Neuronal stem cell (in vitro differentiated cells): Measurements from ENCODE around the gene DCAF15.
A peak's percentile ranks its signal among the peaks of the same experiment; 100 is the strongest.

Source experiments
- DNase-seq: peaks from one replicate; pipeline ENCODE4 v3.0.0-alpha.2; 2013; ENCODE audit warnings: low spot score
- H2AFZ ChIP-seq: one replicate; pipeline ENCODE4 v1.6.1; 2013; ENCODE audit warnings: mild to moderate bottlenecking, low read length, inconsistent platforms
- H2AK5ac ChIP-seq: 2 replicates; pipeline ENCODE4 v1.6.1; 2013; ENCODE audit warnings: low read depth, mild to moderate bottlenecking, inconsistent platforms, low read length, moderate library complexity, mixed read lengths
- H2BK120ac ChIP-seq: 2 replicates; pipeline ENCODE4 v1.6.1; 2013; ENCODE audit warnings: low read depth, mild to moderate bottlenecking, inconsistent platforms, low read length, moderate library complexity, mixed read lengths
- H2BK12ac ChIP-seq: one replicate; pipeline ENCODE4 v1.6.1; 2013; ENCODE audit warnings: low read length, inconsistent platforms
- H2BK15ac ChIP-seq: 2 replicates; pipeline ENCODE4 v1.6.1; 2013; ENCODE audit warnings: mild to moderate bottlenecking, low read length, inconsistent platforms, mixed read lengths
- H2BK5ac ChIP-seq: one replicate; pipeline ENCODE4 v1.6.1; 2013; ENCODE audit warnings: inconsistent platforms, mild to moderate bottlenecking, low read length, moderate library complexity
- H3K14ac ChIP-seq: one replicate; pipeline ENCODE4 v1.6.1; 2013; ENCODE audit warnings: low read length, inconsistent platforms
- H3K18ac ChIP-seq: 2 replicates; pipeline ENCODE4 v1.6.1; 2013; ENCODE audit warnings: low read length, inconsistent platforms
- H3K23ac ChIP-seq: 2 replicates; pipeline ENCODE4 v1.6.1; 2013; ENCODE audit warnings: low read depth, mild to moderate bottlenecking, mixed read lengths, low read length, inconsistent platforms; ENCODE audit not compliant: poor library complexity
- H3K27ac ChIP-seq: replicated peaks from 3 replicates; pipeline ENCODE4 v1.5.1; 2013; ENCODE audit warnings: low read length, inconsistent platforms
- H3K27me3 ChIP-seq, 3 experiments: 2 replicates each; pipeline ENCODE4 v1.6.1; 2013; ENCODE audit warnings: low read length in 3 of 3, mild to moderate bottlenecking in 2 of 3, inconsistent platforms in 1 of 3, low read depth in 1 of 3, mixed read lengths in 1 of 3, moderate library complexity in 1 of 3; ENCODE audit not compliant: control insufficient read depth in 3 of 3, insufficient read depth in 3 of 3
- H3K36me3 ChIP-seq, 2 donors: replicated peaks in 1 of 2; 2 replicates each; pipeline ENCODE4 v1.6.1; 2013; ENCODE audit warnings: low read length in 2 of 2; ENCODE audit not compliant: control insufficient read depth in 2 of 2, insufficient read depth in 2 of 2
- H3K4ac ChIP-seq: 2 replicates; pipeline ENCODE4 v1.6.1; 2013; ENCODE audit warnings: inconsistent platforms, mild to moderate bottlenecking, low read length, moderate library complexity
- H3K4me1 ChIP-seq, 2 donors: 1 replicate in 1 of 2; 2 replicates in 1 of 2; pipeline ENCODE4 v1.6.1; 2013; ENCODE audit warnings: low read length in 2 of 2, low read depth in 1 of 2; ENCODE audit not compliant: control insufficient read depth in 2 of 2, insufficient read depth in 1 of 2
- H3K4me2 ChIP-seq: one replicate; pipeline ENCODE4 v1.6.1; 2013; ENCODE audit warnings: mild to moderate bottlenecking, low read length, inconsistent platforms; ENCODE audit not compliant: insufficient read depth, poor library complexity, severe bottlenecking
- H3K4me3 ChIP-seq, 2 donors: 2 replicates each; pipeline ENCODE4 v1.5.1; 2013; ENCODE audit warnings: low read length in 2 of 2, mild to moderate bottlenecking in 2 of 2, inconsistent platforms in 1 of 2, moderate library complexity in 1 of 2
- H3K79me1 ChIP-seq: one replicate; pipeline ENCODE4 v1.6.1; 2013; ENCODE audit warnings: low read depth, mild to moderate bottlenecking, inconsistent platforms, low read length, moderate library complexity
- H3K9ac ChIP-seq: one replicate; pipeline ENCODE4 v1.6.1; 2013; ENCODE audit warnings: mild to moderate bottlenecking, low read depth, low read length, inconsistent platforms; ENCODE audit not compliant: poor library complexity
- H3K9me3 ChIP-seq, 2 donors: replicated peaks in 1 of 2; 2 replicates each; pipeline versions ENCODE3 to v1.6.1; 2013; ENCODE audit warnings: low read length in 2 of 2, mild to moderate bottlenecking in 2 of 2, inconsistent platforms in 1 of 2, low read depth in 1 of 2, mixed read lengths in 1 of 2, moderate library complexity in 1 of 2; ENCODE audit not compliant: control insufficient read depth in 2 of 2, insufficient read depth in 1 of 2
- H4K8ac ChIP-seq: one replicate; pipeline ENCODE4 v1.6.1; 2013; ENCODE audit warnings: low read depth, mild to moderate bottlenecking, inconsistent platforms, low read length, moderate library complexity
- H4K91ac ChIP-seq: one replicate; pipeline ENCODE4 v1.6.1; 2013; ENCODE audit warnings: low read length, low read depth, mild to moderate bottlenecking, inconsistent platforms; ENCODE audit not compliant: poor library complexity
- WGBS, 2 donors: extraction: QIAGEN DNeasy Blood & Tissue Kit; methylation state at CpG; one replicate each; pipeline ENCODE4 v1.1.7; 2013; ENCODE audit warnings: missing lambda C conversion rate in 2 of 2, mixed read lengths in 1 of 2; ENCODE audit not compliant: insufficient read length in 2 of 2, insufficient replicate concordance in 1 of 2; ENCODE audit errors: extremely low coverage in 2 of 2; 5-methylcytosine and 5-hydroxymethylcytosine counted together

Gene DCAF15

DNA sequence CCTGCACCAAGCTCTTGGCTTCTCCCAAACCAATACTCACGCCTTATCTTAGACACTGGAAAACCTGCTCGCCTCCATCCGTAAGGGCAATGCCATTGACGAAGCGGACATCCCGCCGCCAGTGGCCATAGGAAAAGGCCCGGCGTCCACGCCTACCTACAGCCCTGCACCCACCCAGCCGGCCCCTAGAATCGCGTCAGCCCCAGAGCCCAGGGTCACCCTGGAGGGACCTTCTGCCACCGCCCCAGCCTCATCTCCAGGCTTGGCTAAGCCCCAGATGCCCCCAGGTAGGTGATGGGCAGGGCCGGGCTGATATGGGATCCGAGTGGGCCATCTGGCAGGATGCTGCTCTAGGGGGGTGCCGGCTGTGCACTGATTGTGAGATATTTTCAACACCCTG, 39.0 kb upstream of the DCAF15 start:
- H2BK120ac ChIP-seq: no peak overlapping the region
- DNase-seq: no peak
- peaks cover 27 to 68% of the 10 kb centered on the region in 2 donors for H3K36me3 ChIP-seq
- no peak overlapping the region for H3K9ac ChIP-seq
- H3K27me3 ChIP-seq: no peaks in the 10 kb centered on the region
- no peak overlapping the region for H2BK5ac ChIP-seq
- no peak overlapping the region for H2AK5ac ChIP-seq
- peaks cover 3% of the 10 kb centered on the region for H3K79me1 ChIP-seq
- H3K18ac ChIP-seq: no peak overlapping the region
- H3K4ac ChIP-seq: no peak overlapping the region
- H4K8ac ChIP-seq: no peak overlapping the region
- H3K14ac ChIP-seq: no peak overlapping the region
- H3K27ac ChIP-seq: no peak overlapping the region
- H2AFZ ChIP-seq: no peak overlapping the region
- WGBS, 2 donors: no CpG with 5 or more reads among the region's 17 CpGs
- no peak overlapping the region for H3K23ac ChIP-seq
- H3K4me1 ChIP-seq: no peaks in the 10 kb centered on the region
- H4K91ac ChIP-seq: no peak overlapping the region
- no peak overlapping the region for H2BK12ac ChIP-seq
- peaks cover 0 to 4% of the 10 kb centered on the region in 2 donors for H3K9me3 ChIP-seq
- H2BK15ac ChIP-seq: no peak overlapping the region
- no peak overlapping the region for H3K4me2 ChIP-seq
- H3K4me3 ChIP-seq: peak overlapping the region in 1 of 2 donors; percentile 34

DNA sequence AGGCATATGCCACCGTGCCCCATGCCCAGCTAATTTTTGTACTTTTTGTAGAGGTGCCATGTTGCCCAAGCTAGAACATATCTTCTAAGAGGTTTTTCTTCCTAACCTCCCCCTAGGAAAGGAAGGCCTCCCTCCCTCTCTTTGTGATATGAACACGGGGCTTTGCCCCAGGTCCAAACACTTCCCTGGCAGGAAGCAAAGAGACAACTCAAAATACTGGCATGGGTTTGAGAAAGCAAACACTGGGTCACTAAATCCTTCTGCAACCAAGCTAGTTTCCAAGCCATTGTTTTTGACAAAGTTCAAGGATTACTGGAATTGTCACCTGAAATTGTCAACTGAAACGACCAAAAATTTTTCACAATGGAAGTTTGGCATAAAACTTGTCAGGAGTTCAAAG, 37.5 kb upstream of the DCAF15 start:
- Histone ChIP-seq H3K14ac (no peak overlapping the region), H2BK120ac (no peak overlapping the region), H4K91ac (no peak overlapping the region), H3K27ac (no peak overlapping the region), H3K4ac (no peak overlapping the region), H2AK5ac (no peak overlapping the region), H3K36me3 (peaks cover 30 to 75% of the 10 kb centered on the region in 2 donors), H3K9me3 (peaks cover 0 to 2% of the 10 kb centered on the region in 2 donors), H2BK5ac (no peak overlapping the region), H3K27me3 (no peaks in the 10 kb centered on the region), H3K23ac (no peak overlapping the region), H3K18ac (no peak overlapping the region), H3K4me3 (no peak overlapping the region), H3K79me1 (peaks cover 3% of the 10 kb centered on the region), H3K4me1 (no peaks in the 10 kb centered on the region), H3K4me2 (no peak overlapping the region), H2BK12ac (no peak overlapping the region), H4K8ac (no peak overlapping the region), H3K9ac (no peak overlapping the region), H2AFZ (no peak overlapping the region), H2BK15ac (no peak overlapping the region)
- no peak for DNase-seq
- no CpG with 5 or more reads among the region's 3 CpGs for WGBS, 2 donors

DNA sequence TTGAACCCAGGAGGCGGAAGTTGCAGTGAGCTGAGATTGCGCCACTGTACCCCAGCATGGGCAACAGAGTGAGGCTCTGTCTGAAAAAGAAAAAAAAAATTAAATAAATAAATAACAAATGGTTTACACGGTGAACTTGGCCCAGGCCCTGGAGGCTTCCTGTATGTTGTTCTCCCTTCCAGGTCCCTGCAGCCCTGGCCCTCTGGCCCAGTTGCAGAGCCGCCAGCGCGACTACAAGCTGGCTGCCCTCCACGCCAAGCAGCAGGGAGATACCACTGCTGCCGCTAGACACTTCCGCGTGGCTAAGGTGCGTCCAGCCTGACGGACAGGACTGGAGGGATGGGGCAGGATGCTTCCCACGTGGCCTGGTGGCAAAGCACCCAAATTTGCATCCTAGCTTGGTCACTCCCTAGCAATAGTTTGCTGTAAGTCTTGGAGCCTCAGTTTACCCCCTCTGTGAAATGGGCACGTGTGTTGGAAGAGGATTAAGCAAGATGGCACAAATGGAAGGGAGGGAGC, 34.4 kb upstream of the DCAF15 start:
- H2AK5ac ChIP-seq: no peak overlapping the region
- no peak overlapping the region for H4K8ac ChIP-seq
- no peak overlapping the region for H3K27ac ChIP-seq
- H3K9me3 ChIP-seq: peaks cover 7 to 12% of the 10 kb centered on the region in 2 donors
- H3K18ac ChIP-seq: no peak overlapping the region
- no peak overlapping the region for H4K91ac ChIP-seq
- H3K79me1 ChIP-seq: peaks cover 1% of the 10 kb centered on the region
- H3K23ac ChIP-seq: peak overlapping the region; percentile 22
- peaks cover 37 to 81% of the 10 kb centered on the region in 2 donors for H3K36me3 ChIP-seq
- no peak overlapping the region for H2BK12ac ChIP-seq
- no peak for DNase-seq
- H3K4ac ChIP-seq: no peak overlapping the region
- H2BK15ac ChIP-seq: no peak overlapping the region
- no CpG with 5 or more reads among the region's 14 CpGs for whole genome bisulfite sequencing, 2 donors
- H2BK120ac ChIP-seq: no peak overlapping the region
- no peaks in the 10 kb centered on the region for H3K27me3 ChIP-seq
- no peak overlapping the region for H2AFZ ChIP-seq
- H3K4me2 ChIP-seq: no peak overlapping the region
- no peaks in the 10 kb centered on the region for H3K4me1 ChIP-seq
- H3K9ac ChIP-seq: peak overlapping the region; percentile 50
- no peak overlapping the region for H2BK5ac ChIP-seq
- H3K14ac ChIP-seq: no peak overlapping the region
- peak overlapping the region in 1 of 2 donors; percentile 70 for H3K4me3 ChIP-seq

DNA sequence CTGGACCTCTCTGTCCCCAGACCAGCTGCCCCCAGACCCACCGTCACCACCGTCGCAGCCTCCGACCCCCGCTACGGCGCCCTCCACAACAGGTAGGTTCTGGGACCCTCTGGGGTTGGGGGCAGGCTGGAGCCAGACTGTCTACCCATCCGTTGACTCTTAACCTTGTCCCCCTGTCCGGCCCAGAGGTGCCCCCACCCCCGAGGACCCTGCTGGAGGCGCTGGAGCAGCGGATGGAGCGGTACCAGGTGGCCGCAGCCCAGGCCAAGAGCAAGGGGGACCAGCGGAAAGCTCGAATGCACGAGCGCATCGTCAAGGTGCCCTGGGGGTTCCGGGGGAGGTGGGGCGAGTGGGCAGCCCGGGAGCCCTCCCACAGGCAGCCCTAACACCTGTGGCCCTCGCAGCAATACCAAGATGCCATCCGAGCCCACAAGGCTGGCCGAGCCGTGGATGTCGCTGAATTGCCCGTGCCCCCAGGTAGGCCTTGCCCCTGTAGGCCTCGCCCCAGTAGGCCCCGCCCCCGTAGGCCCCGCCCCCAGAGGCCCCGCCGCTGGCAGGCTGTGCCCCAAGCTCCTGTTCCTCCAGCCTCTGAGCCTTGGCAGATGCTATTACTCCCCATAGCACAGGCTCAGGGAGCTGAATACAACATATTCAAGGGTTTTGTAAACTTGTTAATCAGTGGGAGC, 33.4 kb upstream of the DCAF15 start:
- H3K9me3 ChIP-seq: peaks cover 7 to 12% of the 10 kb centered on the region in 2 donors
- H3K23ac ChIP-seq: peak overlapping the region; percentile 43
- no peak overlapping the region for H3K27ac ChIP-seq
- H2BK12ac ChIP-seq: no peak overlapping the region
- H2AK5ac ChIP-seq: no peak overlapping the region
- H3K4ac ChIP-seq: no peak overlapping the region
- H3K27me3 ChIP-seq: no peaks in the 10 kb centered on the region
- no peaks in the 10 kb centered on the region for H3K4me1 ChIP-seq
- H2AFZ ChIP-seq: no peak overlapping the region
- H3K9ac ChIP-seq: peak overlapping the region; percentile 21
- no peak overlapping the region for H2BK15ac ChIP-seq
- DNase-seq: no peak
- H4K91ac ChIP-seq: no peak overlapping the region
- no peak overlapping the region for H3K4me2 ChIP-seq
- H3K36me3 ChIP-seq: peaks cover 40 to 81% of the 10 kb centered on the region in 2 donors
- no peak overlapping the region for H3K4me3 ChIP-seq
- no CpG with 5 or more reads among the region's 34 CpGs for WGBS, 2 donors
- H2BK5ac ChIP-seq: peak overlapping the region; percentile 39
- H4K8ac ChIP-seq: no peak overlapping the region
- H3K14ac ChIP-seq: no peak overlapping the region
- no peak overlapping the region for H2BK120ac ChIP-seq
- no peak overlapping the region for H3K18ac ChIP-seq
- H3K79me1 ChIP-seq: peaks cover 2% of the 10 kb centered on the region
